Activated CD4-positive, alpha-beta T cell treated with anti-CD3 and anti-CD28 coated beads for 1 hour (primary cell): ENCODE measurements around the gene ANXA3.
"Not testable (repeated sequence)": the region's sequence is repeated elsewhere in the genome, so short reads cannot be mapped to it uniquely, and the experiment has no call there.

Source experiments
- DNase-seq: peaks from one replicate; pipeline ENCODE4 v3.0.0-alpha.2; 2020

Gene ANXA3

GRCh38 chr4:78544678-78545077 lies 6.9 kb upstream of the ANXA3 start:
- no peak for DNase-seq

DNA sequence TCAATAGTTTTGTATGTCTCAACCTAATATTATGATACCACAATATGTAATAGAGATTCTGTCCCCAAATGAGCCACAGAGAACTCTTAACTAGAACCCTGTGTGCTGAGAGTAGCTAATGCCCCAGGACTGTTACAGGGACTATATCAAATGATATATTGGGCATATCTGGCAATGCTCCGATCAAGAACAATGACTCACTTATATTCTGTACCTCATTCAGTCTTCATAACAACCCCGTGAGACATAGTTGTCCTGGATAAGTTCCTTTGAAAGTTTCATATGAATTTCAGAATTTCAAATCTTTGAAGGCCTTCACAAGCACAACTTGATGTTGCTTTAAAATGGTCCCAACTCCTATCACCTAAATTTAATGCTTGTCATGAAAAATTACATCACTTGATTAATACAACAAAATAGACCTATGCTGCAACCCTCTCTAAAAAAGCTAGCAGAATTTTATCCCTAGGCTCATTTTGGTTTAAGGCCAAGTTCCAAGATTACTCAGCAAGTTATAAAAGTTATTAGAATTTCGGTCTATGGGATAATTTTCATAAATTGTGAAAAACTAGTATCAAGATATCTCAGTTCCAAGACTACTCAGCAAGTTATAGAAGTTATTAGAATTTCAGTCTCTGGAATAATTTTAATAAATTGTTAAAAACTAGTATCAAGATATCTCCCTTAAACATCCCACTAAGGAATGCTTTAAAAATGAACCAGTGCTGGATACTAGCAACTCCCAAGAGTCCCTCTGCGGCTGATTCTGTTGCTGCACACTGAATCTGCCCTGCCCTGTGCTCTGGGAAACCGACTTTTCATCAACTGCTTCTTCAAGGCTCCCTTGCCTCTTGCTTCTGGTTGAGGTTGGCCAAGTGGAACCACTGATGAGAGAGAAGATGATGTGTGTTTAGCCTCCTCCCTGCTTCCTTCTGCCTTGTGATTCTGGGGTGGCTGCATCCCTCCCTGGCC lies 6.0 kb upstream of the ANXA3 start:
- DNase-seq: no peak

DNA sequence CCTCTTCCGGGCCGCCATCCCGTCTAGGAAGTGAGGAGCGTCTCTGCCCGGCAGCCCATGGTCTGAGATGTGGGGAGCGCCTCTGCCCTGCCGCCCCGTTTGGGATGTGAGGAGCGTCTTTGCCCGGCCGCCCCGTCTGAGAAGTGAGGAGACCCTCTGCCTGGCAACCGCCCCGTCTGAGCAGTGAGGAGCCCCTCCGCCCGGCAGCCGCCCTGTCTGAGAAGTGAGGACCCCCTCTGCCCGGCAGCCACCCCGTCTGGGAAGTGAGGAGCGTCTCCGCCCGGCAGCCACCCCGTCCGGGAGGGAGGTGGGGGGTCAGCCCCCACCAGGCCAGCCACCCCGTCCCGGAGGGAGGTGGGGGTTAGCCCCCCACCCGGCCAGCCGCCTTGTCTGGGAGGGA lies 3.7 kb upstream of the ANXA3 start:
- DNase-seq: not testable (repeated sequence)

- not testable (repeated sequence) for DNase-seq
Observed at GRCh38 chr4:78548889-78549288, 2.7 kb upstream of the ANXA3 start.

- no peak for DNase-seq
Observed at GRCh38 chr4:78552389-78553042, 946 bp downstream of the ANXA3 start.

- DNase-seq: no peak
Observed at GRCh38 chr4:78553043-78553396, 1.4 kb downstream of the ANXA3 start.

- no peak for DNase-seq
Observed at GRCh38 chr4:78553529-78554060, 2.0 kb downstream of the ANXA3 start.

- DNase-seq: no peak
Observed at GRCh38 chr4:78556665-78557064, 5.1 kb downstream of the ANXA3 start.

GRCh38 chr4:78557841-78558240 lies 6.3 kb downstream of the ANXA3 start:
- no peak for DNase-seq

GRCh38 chr4:78558410-78558809 lies 6.8 kb downstream of the ANXA3 start:
- DNase-seq: no peak

DNA sequence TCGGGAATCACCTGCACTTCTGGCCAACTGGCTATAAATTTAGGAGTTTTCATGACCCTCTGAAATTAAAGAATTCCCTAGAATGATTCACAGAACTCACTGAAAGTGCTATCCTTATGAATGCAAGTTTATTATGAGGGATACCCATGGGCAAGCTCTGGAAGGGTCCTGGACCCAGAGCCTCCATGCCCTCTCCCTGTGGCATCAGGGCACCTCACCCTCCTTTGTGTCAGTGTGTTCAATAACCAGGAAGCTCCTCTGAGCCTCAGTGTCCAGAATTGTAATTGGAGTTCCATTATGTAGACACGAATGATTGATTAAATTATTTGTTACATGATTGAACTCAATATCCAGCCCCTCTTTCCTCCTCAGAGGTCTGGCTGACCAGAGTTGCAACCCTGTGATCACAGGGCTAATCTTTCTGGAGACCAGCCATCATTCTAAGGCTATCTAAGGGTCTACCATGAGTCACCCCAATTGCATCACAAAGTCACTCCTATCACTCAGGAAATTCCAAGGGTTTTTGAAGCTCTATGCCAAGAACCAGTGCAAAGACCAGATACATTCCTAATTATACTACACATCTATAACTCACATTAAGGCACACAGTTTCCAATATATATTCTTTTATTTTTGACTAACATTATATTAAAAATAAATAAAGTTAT lies 8.9 kb downstream of the ANXA3 start:
- DNase-seq: no peak

DNA sequence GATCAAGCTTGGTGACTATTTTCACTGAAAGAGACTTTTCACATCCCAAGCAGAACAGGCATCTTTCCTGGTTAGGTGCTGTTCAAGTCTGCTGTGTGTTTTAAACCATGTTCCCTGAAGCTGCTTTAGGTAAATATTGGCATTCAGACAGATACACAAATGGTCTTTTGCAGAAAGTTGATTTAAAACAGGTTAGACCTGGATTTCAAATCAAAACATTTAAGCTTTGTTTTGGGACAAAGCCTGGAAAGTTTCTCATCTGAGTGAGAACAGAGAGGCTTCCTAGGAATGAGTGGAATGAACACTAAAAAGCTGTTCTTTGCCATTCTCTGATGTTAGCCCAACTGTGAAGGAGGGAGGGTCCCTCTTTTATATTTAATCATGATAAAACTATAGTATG lies 10.1 kb downstream of the ANXA3 start:
- DNase-seq: no peak

DNA sequence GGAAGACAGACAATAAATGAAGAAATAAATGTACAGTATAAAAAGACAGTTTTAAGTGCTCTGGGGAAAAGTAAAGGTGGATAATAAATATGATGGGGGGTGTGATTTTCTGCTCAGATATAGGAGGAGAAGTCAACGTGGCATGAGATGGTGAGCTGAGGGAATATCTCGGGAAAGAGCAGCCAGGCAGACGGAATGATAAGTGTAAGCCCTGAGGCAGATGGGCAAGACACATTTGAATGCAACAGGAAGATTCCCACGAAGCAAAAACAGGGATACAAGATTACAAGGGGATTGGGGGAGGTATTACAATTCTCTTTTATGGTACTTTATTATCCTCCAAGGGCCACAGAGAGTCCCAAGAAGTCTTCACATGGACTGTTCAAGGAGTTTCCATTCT lies 11.1 kb downstream of the ANXA3 start:
- no peak for DNase-seq

DNA sequence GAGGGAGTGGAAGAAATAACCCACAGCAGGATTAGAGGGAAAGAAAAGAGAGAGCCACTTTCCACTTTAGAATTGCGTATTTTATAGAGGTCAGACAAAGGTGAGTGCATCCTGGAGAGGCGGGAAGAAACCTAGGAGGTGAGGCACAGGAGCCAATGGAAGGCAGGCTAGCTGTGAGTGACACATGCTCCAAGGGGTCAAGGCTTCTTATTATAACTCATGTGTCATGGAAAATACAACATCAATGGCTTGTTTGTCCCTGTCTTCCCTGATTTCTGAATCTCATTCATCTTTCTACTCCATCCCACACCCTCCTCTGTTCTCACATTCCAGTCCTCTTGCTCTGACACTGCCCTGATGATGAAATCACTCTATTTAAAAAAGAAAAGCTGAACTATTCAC lies 14.4 kb downstream of the ANXA3 start:
- DNase-seq: no peak

DNA sequence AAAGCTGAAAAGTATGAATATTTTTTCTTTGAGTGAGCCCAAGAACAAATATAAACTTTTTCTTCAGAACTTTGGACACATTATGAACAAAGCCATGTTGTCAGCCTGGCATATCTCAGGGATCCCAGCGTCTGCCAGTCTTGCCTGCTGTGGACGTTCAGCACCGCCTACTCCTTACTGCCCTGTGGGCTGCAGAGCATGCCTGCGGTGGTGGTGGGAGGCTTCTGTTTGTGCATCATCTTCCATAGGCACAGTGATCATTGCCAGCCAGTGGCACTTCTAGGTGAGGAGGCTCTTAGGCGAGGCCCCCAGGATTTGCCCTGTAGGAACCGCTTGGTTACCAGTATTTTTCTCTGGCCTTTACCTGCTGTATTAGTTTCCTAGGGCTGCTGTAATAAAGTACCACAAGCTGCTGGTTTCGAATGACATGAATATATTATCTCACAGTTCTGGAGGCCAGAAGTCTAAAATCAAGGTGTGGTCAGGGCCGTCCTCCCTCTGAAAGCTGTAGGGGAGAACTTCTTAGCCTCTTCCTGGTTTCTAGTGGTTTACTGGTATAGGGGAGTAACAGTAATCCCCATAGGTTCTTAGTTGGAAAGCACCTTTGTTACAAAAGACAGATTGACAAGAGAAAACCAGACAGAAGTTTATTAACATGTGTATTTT lies 15.4 kb downstream of the ANXA3 start:
- DNase-seq: no peak

DNA sequence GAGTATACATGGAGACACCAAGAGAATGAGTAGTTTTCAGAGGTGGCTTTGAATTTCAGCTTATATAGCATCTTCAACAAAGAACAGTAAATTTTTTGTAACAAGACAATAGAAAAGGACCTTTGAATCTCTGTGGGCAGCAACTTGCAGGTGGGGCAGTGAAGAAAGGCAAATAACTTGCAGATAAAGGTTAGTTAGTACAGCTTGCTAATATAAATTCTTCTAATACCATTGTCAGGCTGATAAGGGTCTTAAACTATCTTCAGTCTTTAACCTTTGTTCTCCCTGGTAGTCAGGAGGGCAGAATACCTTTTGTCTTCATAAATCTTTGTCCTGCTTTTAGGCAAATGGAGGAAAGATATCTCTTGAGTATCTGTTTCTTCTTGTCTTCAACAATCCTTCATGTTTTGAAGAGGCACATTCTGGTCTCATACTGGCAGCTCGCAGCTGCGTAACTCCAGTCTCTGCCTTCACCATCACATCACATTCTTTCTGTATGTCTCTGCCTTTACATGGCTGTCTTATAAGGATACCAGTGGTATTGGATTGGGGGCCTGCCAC lies 16.0 kb downstream of the ANXA3 start:
- DNase-seq: no peak

- DNase-seq: no peak
Observed at GRCh38 chr4:78568640-78569305, 17.2 kb downstream of the ANXA3 start.

DNA sequence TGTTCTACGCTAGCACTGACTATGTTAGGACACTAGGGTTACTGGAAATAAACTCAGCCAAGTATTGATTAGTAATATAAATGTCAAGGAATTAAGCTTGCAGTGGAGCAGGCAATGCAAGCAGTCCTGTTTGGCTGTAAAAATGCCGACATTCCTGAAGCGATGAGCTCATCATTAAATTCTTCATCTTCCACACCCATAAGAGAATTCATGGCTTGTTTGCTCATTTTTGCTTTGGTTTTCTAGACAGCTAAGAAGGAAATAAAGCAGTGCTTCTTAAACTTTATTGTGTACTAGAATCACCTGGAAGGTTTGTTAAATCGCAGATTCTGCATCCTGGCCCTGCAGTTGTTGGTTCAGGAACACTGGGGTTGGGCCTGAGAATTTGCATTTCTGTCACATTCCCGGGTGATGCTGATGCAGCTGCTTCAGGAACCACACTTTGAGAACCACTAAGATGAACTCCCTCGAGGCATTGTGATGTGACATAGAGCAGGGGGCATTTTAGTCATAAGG lies 17.8 kb downstream of the ANXA3 start:
- no peak for DNase-seq

- no peak for DNase-seq
Observed at GRCh38 chr4:78570117-78570516, 18.5 kb downstream of the ANXA3 start.

DNA sequence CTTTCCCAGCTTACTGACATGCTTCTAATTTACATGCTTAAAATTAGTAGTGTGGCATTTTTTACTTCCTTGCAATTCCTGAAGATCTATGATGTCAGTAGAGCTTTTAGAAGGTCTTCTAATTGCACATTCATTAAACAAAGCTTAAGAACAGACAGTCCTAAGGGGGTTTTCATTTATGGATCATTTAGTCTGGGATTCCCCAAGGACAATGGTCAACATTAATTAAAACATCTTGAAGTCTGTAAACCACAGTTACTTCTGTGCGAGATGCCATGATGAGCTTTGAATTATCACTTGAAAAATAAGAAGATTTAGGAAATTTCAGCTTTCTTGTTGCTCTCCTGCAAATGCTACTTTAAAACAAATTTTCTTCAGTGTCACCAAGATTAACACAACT lies 20.2 kb downstream of the ANXA3 start:
- no peak for DNase-seq

DNA sequence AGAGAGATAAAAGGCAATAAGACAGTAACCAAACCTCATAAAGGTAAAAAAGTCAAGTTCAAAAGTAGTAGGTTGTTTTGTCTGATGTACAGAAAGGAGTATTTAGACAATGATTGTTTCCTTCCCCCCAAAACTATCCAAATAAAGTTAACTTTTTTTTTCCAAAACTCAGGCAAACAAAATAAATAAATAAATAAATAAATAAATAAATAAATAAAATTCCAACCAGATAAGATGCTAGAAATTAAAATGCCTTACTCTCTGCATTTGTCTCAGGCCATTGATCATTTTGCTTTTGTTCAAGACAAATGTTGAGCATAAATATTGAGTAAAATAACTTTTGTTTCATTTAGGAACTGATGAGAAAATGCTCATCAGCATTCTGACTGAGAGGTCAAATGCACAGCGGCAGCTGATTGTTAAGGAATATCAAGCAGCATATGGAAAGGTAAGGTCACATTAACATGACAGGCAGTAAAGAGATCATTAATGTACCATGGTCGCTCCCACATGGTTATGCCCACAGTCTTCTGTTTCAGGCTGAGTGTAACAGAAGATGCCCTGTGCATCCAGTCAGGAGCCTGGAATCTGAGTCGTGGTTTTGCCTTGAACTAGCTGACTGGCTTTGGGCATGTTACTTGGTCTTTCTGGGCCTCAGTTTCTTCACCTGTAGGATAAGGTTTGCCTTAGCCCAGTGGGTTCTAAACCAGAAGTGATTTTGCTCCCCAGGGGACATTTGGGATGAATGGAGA lies 27.3 kb downstream of the ANXA3 start:
- DNase-seq: no peak
